Liver (tissue), 9 donors: Measurements from ENCODE around the gene CD209. TPM values are rescaled to one million over a fixed set of nuclear protein-coding genes. Genes with fewer than 3 reads are reported as not detected.

Source experiments
- DNase-seq: peaks from one replicate; pipeline ENCODE4 v3.0.0-alpha.2; 2017; ENCODE audit warnings: low spot score
- H3K27ac ChIP-seq, 2 donors: one replicate each; pipeline ENCODE4 v1.7.0; 2013; ENCODE audit warnings: inconsistent platforms in 2 of 2, low read length in 2 of 2, control low read depth in 1 of 2, low read depth in 1 of 2, mild to moderate bottlenecking in 1 of 2
- H3K27me3 ChIP-seq, 4 donors: one replicate each; pipeline versions ENCODE4 v1.6.1 to v1.7.0; 2013; ENCODE audit warnings: low read length in 3 of 4, inconsistent platforms in 1 of 4, mild to moderate bottlenecking in 1 of 4, moderate library complexity in 1 of 4; ENCODE audit not compliant: control insufficient read depth in 4 of 4, insufficient read depth in 4 of 4
- H3K36me3 ChIP-seq, 4 donors: one replicate each; pipeline versions ENCODE4 v1.6.1 to v1.7.0; 2013; ENCODE audit warnings: low read length in 3 of 4, mild to moderate bottlenecking in 3 of 4, low read depth in 1 of 4, moderate library complexity in 1 of 4; ENCODE audit not compliant: control insufficient read depth in 4 of 4, insufficient read depth in 3 of 4
- H3K4me1 ChIP-seq, 4 donors: one replicate each; pipeline versions ENCODE4 v1.6.1 to v1.7.0; 2013; ENCODE audit warnings: low read length in 3 of 4, mild to moderate bottlenecking in 3 of 4, moderate library complexity in 1 of 4; ENCODE audit not compliant: control insufficient read depth in 4 of 4, insufficient read depth in 4 of 4
- H3K4me3 ChIP-seq, 3 donors: one replicate each; pipeline versions ENCODE4 v1.6.1 to v1.7.0; 2013; ENCODE audit warnings: low read length in 3 of 3, control low read depth in 1 of 3, low read depth in 1 of 3, mild to moderate bottlenecking in 1 of 3
- H3K9ac ChIP-seq, 2 donors: one replicate each; pipeline ENCODE4 v1.7.0; 2013; ENCODE audit warnings: low read length in 2 of 2, mild to moderate bottlenecking in 2 of 2, moderate library complexity in 2 of 2, control low read depth in 1 of 2, low read depth in 1 of 2
- H3K9me3 ChIP-seq, 4 donors: one replicate each; pipeline versions ENCODE4 v1.6.1 to v1.7.0; 2013; ENCODE audit warnings: low read length in 3 of 4; ENCODE audit not compliant: control insufficient read depth in 4 of 4
- CTCF ChIP-seq: fragments of 150-350 bp; IDR thresholded peaks from 2 replicates; pipeline ENCODE4 v1.5.1; 2017; ENCODE audit warnings: improper control_type of control experiment, low read depth, low read length; ENCODE audit not compliant: missing input control
- EGR1 ChIP-seq, 2 donors: IDR thresholded peaks; 2 replicates each; pipeline ENCODE4 v1.6.1; 2016 to 2018; ENCODE audit warnings: antibody characterized with exemption in 2 of 2, low read depth in 2 of 2
- FOXA1 ChIP-seq: IDR thresholded peaks from 2 replicates; pipeline ENCODE4 v1.6.1; 2016; ENCODE audit warnings: antibody characterized with exemption
- FOXA2 ChIP-seq: IDR thresholded peaks from 2 replicates; pipeline ENCODE4 v1.6.1; 2016; ENCODE audit warnings: antibody characterized with exemption
- GABPA ChIP-seq, 2 donors: IDR thresholded peaks in 1 of 2; conservative IDR thresholded peaks in 1 of 2; 2 replicates each; pipeline ENCODE4 v1.6.1; 2016; ENCODE audit warnings: antibody characterized with exemption in 2 of 2, mild to moderate bottlenecking in 1 of 2, moderate library complexity in 1 of 2
- HNF4A ChIP-seq, 2 donors: conservative IDR thresholded peaks; 2 replicates each; pipeline ENCODE4 v1.6.1; 2016; ENCODE audit warnings: antibody characterized with exemption in 2 of 2, mild to moderate bottlenecking in 2 of 2
- HNF4G ChIP-seq: IDR thresholded peaks from 2 replicates; pipeline ENCODE4 v1.6.1; 2016; ENCODE audit warnings: antibody characterized with exemption
- JUND ChIP-seq, 2 donors: IDR thresholded peaks; 2 replicates each; pipeline ENCODE4 v1.6.1; 2016; ENCODE audit warnings: antibody characterized with exemption in 2 of 2
- MAX ChIP-seq: IDR thresholded peaks from 2 replicates; pipeline ENCODE4 v1.6.1; 2016; ENCODE audit warnings: antibody characterized with exemption
- NR2F2 ChIP-seq: IDR thresholded peaks from 2 replicates; pipeline ENCODE4 v1.6.1; 2016; ENCODE audit warnings: antibody characterized with exemption
- RAD21 ChIP-seq, 2 donors: IDR thresholded peaks; 2 replicates each; pipeline ENCODE4 v1.6.1; 2016; ENCODE audit warnings: antibody characterized with exemption in 2 of 2, mild to moderate bottlenecking in 2 of 2
- RXRA ChIP-seq, 2 donors: IDR thresholded peaks; 2 replicates each; pipeline ENCODE4 v1.6.1; 2017 to 2018; ENCODE audit warnings: antibody characterized with exemption in 2 of 2, mild to moderate bottlenecking in 1 of 2
- SP1 ChIP-seq: IDR thresholded peaks from 2 replicates; pipeline ENCODE4 v1.6.1; 2018; ENCODE audit warnings: antibody characterized with exemption, mild to moderate bottlenecking
- TAF1 ChIP-seq: conservative IDR thresholded peaks from 2 replicates; pipeline ENCODE4 v1.6.1; 2016; ENCODE audit warnings: antibody characterized with exemption, mild to moderate bottlenecking
- YY1 ChIP-seq: IDR thresholded peaks from 2 replicates; pipeline ENCODE4 v1.6.1; 2016; ENCODE audit warnings: antibody characterized with exemption, mild to moderate bottlenecking
- ZBTB33 ChIP-seq: IDR thresholded peaks from 2 replicates; pipeline ENCODE4 v1.6.1; 2016; ENCODE audit warnings: antibody characterized with exemption
- WGBS: extraction: QIAGEN DNeasy Blood & Tissue Kit; methylation state at CpG from one replicate; pipeline ENCODE4 v1.1.7; 2013; 5-methylcytosine and 5-hydroxymethylcytosine counted together
- polyA plus RNA-seq, 2 donors: library from polyadenylated mRNA; stranded (reverse) in 1 of 2; unstranded in 1 of 2; fragments of 200-250 nt in 1 of 2; fragments of >200 nt in 1 of 2; fragmentation: Nextera tagmentation in 1 of 2; extraction: Ambion mirVana in 1 of 2; gene quantifications; one replicate each; pipeline versions ENCODE4 v1.2.1 to v1.2.3, GENCODE V29; 2013 to 2015
- total RNA-seq, 2 donors: library from RNA; depleted of rRNA; stranded (reverse); fragments of >200 nt; gene quantifications; one replicate each; pipeline ENCODE4 v1.2.3, GENCODE V29; 2014
- TF ChIP-seq, protein P1 (sequence below): IDR thresholded peaks from 2 replicates; pipeline ENCODE4 v1.6.1; 2016; ENCODE audit warnings: antibody characterized with exemption
- TF ChIP-seq, protein P2 (sequence below): IDR thresholded peaks from 2 replicates; pipeline ENCODE4 v1.6.1; 2016; ENCODE audit warnings: antibody characterized with exemption, mild to moderate bottlenecking
- donor health status: healthy.
- donor health status: healthy.
- donor health status: healthy.
- donor health status: healthy.
- donor health status: healthy.

CD209 gene
- total and polyA plus RNA-seq, 4 donors = 0.44 to 3.5 (median 1.8) TPM

DNA sequence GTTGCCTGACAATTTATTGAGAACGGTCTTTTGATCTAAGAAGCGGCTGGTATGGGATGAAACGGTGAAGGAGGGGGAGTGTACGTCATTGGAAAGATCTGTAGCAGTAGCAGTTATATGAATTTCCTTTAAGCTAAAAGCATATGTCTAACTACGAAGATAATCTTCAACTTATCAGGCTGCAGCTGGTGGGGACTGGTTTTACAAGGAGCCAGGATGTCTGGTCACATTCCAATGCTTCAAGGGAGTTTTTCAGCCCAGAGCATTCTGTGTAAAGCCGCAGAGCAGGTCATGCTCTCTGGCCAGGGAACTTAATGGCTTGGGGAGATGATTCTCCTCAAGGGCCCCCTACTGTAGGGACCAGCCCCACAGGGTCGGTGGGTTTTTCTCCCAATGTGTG is 44.9 kb upstream of the CD209 start:
- Histone ChIP-seq H3K4me3 (no peak overlapping the region), H3K9me3 (no peaks in the 10 kb centered on the region), H3K27ac (no peak overlapping the region), H3K27me3 (peaks cover 0 to 2% (median 2%) of the 10 kb centered on the region in 4 donors), H3K9ac (no peak overlapping the region), H3K36me3 (no peaks in the 10 kb centered on the region), H3K4me1 (peaks cover 0 to 5% (median 2%) of the 10 kb centered on the region in 4 donors)
- 64% methylated on average over 7 of the region's 7 CpGs for WGBS
- DNase-seq = no peak
- TF ChIP-seq HNF4A (conservative IDR thresholded peaks at IDR 0.05) = no peak
- no peak for TF ChIP-seq RAD21 (IDR thresholded peaks at IDR 0.05)
- TF ChIP-seq CTCF = no peak
- no peak for TF ChIP-seq FOXA1
- no peak for TF ChIP-seq FOXA2
- TF ChIP-seq SP1 = no peak
- no peak for TF ChIP-seq YY1
- no peak for TF ChIP-seq MAX
- no peak for TF ChIP-seq GABPA (IDR thresholded peaks at IDR 0.05 in 1 of 2, conservative IDR thresholded peaks at IDR 0.05 in 1 of 2)
- TF ChIP-seq EGR1 (IDR thresholded peaks at IDR 0.05; ENCODE audit: low read depth in 2 of 2) = no peak
- TF ChIP-seq RXRA (IDR thresholded peaks at IDR 0.05) = no peak
- no peak for TF ChIP-seq HNF4G
- TF ChIP-seq ZBTB33 = no peak
- no peak for TF ChIP-seq TAF1
- no peak for TF ChIP-seq NR2F2
- TF ChIP-seq, protein P1, sequence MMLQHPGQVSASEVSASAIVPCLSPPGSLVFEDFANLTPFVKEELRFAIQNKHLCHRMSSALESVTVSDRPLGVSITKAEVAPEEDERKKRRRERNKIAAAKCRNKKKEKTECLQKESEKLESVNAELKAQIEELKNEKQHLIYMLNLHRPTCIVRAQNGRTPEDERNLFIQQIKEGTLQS = no peak
- TF ChIP-seq, protein P2, sequence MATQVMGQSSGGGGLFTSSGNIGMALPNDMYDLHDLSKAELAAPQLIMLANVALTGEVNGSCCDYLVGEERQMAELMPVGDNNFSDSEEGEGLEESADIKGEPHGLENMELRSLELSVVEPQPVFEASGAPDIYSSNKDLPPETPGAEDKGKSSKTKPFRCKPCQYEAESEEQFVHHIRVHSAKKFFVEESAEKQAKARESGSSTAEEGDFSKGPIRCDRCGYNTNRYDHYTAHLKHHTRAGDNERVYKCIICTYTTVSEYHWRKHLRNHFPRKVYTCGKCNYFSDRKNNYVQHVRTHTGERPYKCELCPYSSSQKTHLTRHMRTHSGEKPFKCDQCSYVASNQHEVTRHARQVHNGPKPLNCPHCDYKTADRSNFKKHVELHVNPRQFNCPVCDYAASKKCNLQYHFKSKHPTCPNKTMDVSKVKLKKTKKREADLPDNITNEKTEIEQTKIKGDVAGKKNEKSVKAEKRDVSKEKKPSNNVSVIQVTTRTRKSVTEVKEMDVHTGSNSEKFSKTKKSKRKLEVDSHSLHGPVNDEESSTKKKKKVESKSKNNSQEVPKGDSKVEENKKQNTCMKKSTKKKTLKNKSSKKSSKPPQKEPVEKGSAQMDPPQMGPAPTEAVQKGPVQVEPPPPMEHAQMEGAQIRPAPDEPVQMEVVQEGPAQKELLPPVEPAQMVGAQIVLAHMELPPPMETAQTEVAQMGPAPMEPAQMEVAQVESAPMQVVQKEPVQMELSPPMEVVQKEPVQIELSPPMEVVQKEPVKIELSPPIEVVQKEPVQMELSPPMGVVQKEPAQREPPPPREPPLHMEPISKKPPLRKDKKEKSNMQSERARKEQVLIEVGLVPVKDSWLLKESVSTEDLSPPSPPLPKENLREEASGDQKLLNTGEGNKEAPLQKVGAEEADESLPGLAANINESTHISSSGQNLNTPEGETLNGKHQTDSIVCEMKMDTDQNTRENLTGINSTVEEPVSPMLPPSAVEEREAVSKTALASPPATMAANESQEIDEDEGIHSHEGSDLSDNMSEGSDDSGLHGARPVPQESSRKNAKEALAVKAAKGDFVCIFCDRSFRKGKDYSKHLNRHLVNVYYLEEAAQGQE = no peak
- no peak for TF ChIP-seq JUND (IDR thresholded peaks at IDR 0.05)
